Sigmoid colon (tissue), 7 donors: Measurements from ENCODE around the gene CD99L2. TPM values are rescaled to one million over a fixed set of nuclear protein-coding genes. Genes with fewer than 3 reads are reported as not detected.
"Not testable (repeated sequence)": the region's sequence is repeated elsewhere in the genome, so short reads cannot be mapped to it uniquely, and the experiment has no call there.

ENCODE experiments used
- DNase-seq: peaks from one replicate; pipeline ENCODE4 v3.0.0-alpha.2; 2019
- H3K27ac ChIP-seq, 4 donors: fragments of 200-600 bp; sonication (generic); one replicate each; pipeline ENCODE4 v1.5.1; 2016 to 2019; ENCODE audit warnings: mild to moderate bottlenecking in 1 of 4
- H3K27me3 ChIP-seq, 3 donors: fragments of 200-600 bp; sonication (generic); one replicate each; pipeline ENCODE4 v1.5.1; 2019; ENCODE audit warnings: mild to moderate bottlenecking in 1 of 3
- H3K36me3 ChIP-seq, 4 donors: fragments of 200-600 bp; sonication (generic); one replicate each; pipeline ENCODE4 v1.5.1; 2016 to 2019
- H3K4me1 ChIP-seq, 4 donors: fragments of 200-600 bp; sonication (generic); one replicate each; pipeline ENCODE4 v1.5.1; 2017 to 2019
- H3K4me3 ChIP-seq, 4 donors: fragments of 200-600 bp; sonication (generic); one replicate each; pipeline ENCODE4 v1.5.1; 2017 to 2019; ENCODE audit warnings: mild to moderate bottlenecking in 2 of 4, moderate library complexity in 1 of 4
- H3K9me3 ChIP-seq, 4 donors: fragments of 200-600 bp in 3 of 4; sonication (generic) in 3 of 4; one replicate each; pipeline versions ENCODE4 v1.5.1 to v1.6.1; 2013 to 2019
- EP300 ChIP-seq, 4 donors: sonication (generic); formaldehyde crosslinking; IDR thresholded peaks; one replicate each; pipeline ENCODE4 v1.6.1; 2017; ENCODE audit warnings: antibody characterized with exemption in 4 of 4
- POLR2A ChIP-seq, 2 donors: fragments of 450-650 bp; IDR thresholded peaks; one replicate each; pipeline ENCODE4 v1.6.1; 2016; ENCODE audit warnings: antibody characterized with exemption in 2 of 2, mild to moderate bottlenecking in 2 of 2, moderate library complexity in 2 of 2
- POLR2AphosphoS5 ChIP-seq, 4 donors: sonication (generic); formaldehyde crosslinking; IDR thresholded peaks; one replicate each; pipeline ENCODE4 v1.6.1; 2017; ENCODE audit warnings: antibody characterized with exemption in 4 of 4
- WGBS, 2 donors: extraction: QIAGEN DNeasy Blood & Tissue Kit; methylation state at CpG; one replicate each; pipeline ENCODE4 v1.1.7; 2013; 5-methylcytosine and 5-hydroxymethylcytosine counted together
- intact Hi-C: fragments of 100-400 bp; cut with DNase I; formaldehyde crosslinking; loops from one replicate; pipeline ENCODE4 v1.15.1; 2023
- polyA plus RNA-seq, 3 donors: library from polyadenylated mRNA; stranded (reverse); fragments of 200-250 nt; gene quantifications; one replicate each; pipeline ENCODE4 v1.2.3, GENCODE V29; 2013
- total RNA-seq, 4 donors: library from RNA; depleted of rRNA; stranded (reverse); fragments of >200 nt; gene quantifications; one replicate each; pipeline ENCODE4 v1.1.0, GENCODE V29; 2016
- TF ChIP-seq, protein P1 (sequence below), 4 experiments: fragments of 450-650 bp in 3 of 4; fragments of 200-600 bp in 1 of 4; IDR thresholded peaks; one replicate each; pipeline ENCODE4 v1.5.1; 2016 to 2019; ENCODE audit warnings: antibody characterized with exemption in 4 of 4, mild to moderate bottlenecking in 3 of 4, moderate library complexity in 2 of 4
- donor health status: healthy with polysubstance abuse.
- donor health status: Bipolar disorder and iron deficiency.
- donor health status: healthy.

Gene CD99L2
- total and polyA plus RNA-seq, 7 donors = 4.8 to 62.6 (median 55.8) TPM

DNA sequence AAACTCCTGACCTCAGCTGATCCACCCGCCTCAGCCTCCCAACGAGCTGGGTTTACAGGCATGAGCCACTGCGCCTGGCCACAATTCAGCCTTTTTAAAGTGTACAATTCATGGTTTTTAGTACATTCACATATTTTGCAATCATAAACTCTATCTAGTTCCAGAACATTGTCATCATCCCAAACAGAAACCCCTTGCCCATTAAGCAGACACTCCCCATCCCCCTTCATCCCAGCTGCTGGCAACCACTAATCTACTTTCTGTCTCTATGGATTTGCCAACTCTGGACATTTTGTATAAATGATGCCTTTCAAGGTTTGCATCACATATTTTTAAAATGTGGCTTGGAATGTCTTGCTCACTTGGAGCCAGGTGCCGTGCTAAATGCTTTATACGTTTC, 4.5 kb downstream of the CD99L2 start:
- intact Hi-C loops = no loop called here
- WGBS, 2 donors = 95 to 96% methylated on average over 5 of the region's 5 CpGs
- Histone ChIP-seq H3K27me3 (no peaks in the 10 kb centered on the region), H3K27ac (no peak overlapping the region), H3K4me3 (no peak overlapping the region), H3K9me3 (no peaks in the 10 kb centered on the region), H3K36me3 (no peaks in the 10 kb centered on the region), H3K4me1 (peaks cover 0 to 7% (median 0%) of the 10 kb centered on the region in 4 donors)
- no peak for DNase-seq
- TF ChIP-seq, protein P1, sequence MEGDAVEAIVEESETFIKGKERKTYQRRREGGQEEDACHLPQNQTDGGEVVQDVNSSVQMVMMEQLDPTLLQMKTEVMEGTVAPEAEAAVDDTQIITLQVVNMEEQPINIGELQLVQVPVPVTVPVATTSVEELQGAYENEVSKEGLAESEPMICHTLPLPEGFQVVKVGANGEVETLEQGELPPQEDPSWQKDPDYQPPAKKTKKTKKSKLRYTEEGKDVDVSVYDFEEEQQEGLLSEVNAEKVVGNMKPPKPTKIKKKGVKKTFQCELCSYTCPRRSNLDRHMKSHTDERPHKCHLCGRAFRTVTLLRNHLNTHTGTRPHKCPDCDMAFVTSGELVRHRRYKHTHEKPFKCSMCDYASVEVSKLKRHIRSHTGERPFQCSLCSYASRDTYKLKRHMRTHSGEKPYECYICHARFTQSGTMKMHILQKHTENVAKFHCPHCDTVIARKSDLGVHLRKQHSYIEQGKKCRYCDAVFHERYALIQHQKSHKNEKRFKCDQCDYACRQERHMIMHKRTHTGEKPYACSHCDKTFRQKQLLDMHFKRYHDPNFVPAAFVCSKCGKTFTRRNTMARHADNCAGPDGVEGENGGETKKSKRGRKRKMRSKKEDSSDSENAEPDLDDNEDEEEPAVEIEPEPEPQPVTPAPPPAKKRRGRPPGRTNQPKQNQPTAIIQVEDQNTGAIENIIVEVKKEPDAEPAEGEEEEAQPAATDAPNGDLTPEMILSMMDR (IDR thresholded peaks at IDR 0.05) = no peak
- TF ChIP-seq EP300 (IDR thresholded peaks at IDR 0.05) = no peak
- TF ChIP-seq POLR2AphosphoS5 (IDR thresholded peaks at IDR 0.05) = no peak
- TF ChIP-seq POLR2A (IDR thresholded peaks at IDR 0.05) = no peak

DNA sequence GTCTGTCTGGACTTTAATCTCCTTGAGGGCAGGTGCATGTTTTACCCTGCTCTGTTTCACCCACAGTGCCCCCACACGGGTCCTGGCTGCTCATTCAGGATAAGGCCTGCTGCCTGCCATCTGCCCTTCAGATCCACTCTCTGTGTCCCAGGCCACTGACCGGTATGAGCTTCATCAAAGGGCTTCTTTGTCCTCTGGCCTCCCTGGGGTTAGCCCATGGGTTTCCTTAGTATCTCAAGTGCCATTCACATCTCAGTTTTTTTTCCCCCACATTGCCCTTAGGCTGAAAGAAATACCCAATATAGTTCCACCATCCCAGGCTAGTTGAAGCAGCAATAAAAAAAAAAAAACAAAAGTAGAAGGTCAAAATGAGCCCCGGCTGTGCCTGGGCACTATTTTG, 9.3 kb downstream of the CD99L2 start:
- no peak for DNase-seq
- no peak overlapping the region for H3K27ac ChIP-seq
- H3K9me3 ChIP-seq = no peaks in the 10 kb centered on the region
- WGBS, 2 donors = 83 to 91% methylated on average over 3 of the region's 3 CpGs
- intact Hi-C loops = no loop called here
- no peaks in the 10 kb centered on the region for H3K36me3 ChIP-seq
- TF ChIP-seq EP300 (IDR thresholded peaks at IDR 0.05) = no peak
- no peak for TF ChIP-seq POLR2A (IDR thresholded peaks at IDR 0.05)
- TF ChIP-seq POLR2AphosphoS5 (IDR thresholded peaks at IDR 0.05) = no peak
- TF ChIP-seq, protein P1 (IDR thresholded peaks at IDR 0.05) = no peak
- no peak overlapping the region for H3K4me3 ChIP-seq
- H3K4me1 ChIP-seq = no peaks in the 10 kb centered on the region
- no peaks in the 10 kb centered on the region for H3K27me3 ChIP-seq

DNA sequence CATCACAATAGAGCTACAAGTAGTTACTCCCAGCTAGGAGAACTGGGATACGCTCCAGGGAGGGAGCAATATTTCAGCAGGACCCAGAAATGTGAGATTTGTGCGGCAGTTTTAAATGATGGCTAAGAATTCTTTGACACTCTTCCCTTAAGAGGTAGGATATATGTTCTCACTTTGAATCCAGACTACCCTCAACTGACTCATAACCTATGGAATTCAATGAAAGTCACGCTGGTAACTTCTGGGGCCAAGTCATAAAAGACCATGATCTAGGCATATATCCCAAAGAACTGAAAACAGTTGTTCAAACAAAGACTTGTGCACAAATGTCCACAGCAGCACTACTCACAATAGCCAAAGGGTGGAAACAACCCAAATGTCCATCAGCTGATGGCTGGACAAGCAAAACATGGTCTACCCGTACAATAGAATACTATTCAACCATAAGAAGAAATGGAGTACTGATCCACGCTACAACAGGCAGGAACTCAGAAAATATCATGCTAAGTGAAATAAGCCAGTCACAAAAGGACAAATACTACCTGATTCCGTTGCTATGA, 10.5 kb downstream of the CD99L2 start:
- Histone ChIP-seq H3K27ac (no peak overlapping the region), H3K27me3 (no peaks in the 10 kb centered on the region), H3K36me3 (no peaks in the 10 kb centered on the region), H3K4me3 (no peak overlapping the region), H3K4me1 (no peaks in the 10 kb centered on the region), H3K9me3 (no peaks in the 10 kb centered on the region)
- TF ChIP-seq, protein P1 (IDR thresholded peaks at IDR 0.05) = no peak
- no peak for TF ChIP-seq POLR2A (IDR thresholded peaks at IDR 0.05)
- 97 to 99% methylated on average over 6 of the region's 6 CpGs for WGBS, 2 donors
- DNase-seq = no peak
- intact Hi-C loops = no loop called here

DNA sequence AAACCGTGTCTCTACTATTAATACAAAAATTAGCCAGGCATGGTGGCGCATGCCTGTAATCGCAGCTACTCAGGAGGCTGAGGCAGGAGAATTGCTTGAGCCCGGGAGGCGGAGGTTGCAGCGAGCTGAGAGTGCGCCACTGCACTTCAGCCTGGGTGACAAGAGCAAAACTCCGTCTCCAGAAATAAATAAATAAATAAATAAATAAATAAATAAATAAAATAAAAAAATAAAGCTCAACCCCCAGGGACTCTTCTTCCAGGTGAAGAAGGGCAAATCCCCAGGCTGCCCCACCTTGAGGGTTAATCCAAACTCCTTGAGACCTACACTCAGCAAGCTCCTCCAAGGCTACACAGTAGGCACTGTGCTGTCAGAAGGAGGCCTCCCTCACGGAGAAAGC, 11.2 kb downstream of the CD99L2 start:
- H3K9me3 ChIP-seq, H3K27ac ChIP-seq, intact Hi-C loops, H3K4me3 ChIP-seq, DNase-seq, H3K27me3 ChIP-seq, H3K4me1 ChIP-seq, H3K36me3 ChIP-seq: not testable (repeated sequence)
- WGBS, 2 donors = 97 to 99% methylated on average over 9 of the region's 9 CpGs

DNA sequence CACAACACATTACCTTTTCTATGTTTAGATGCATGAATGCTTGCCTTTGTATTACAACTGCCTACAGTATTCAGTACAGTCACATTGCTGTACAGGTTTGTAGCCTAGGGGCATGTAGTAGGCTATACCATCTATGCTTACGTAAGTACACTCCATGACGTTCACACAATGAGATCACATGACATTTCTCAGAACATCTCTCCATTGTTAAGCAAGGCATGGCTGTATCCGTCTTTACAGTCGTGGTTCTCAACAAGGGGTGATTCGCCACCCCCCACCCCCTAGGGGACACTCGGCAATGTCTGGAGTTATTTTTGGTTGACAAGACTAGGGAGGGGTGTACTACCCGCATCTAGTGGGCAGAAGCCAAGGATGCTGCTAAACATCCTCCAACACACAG, 12.1 kb downstream of the CD99L2 start:
- Histone ChIP-seq H3K36me3 (no peaks in the 10 kb centered on the region), H3K4me3 (no peak overlapping the region), H3K27ac (no peak overlapping the region), H3K9me3 (no peaks in the 10 kb centered on the region), H3K4me1 (peaks cover 0 to under 1% (median 0%) of the 10 kb centered on the region in 4 donors), H3K27me3 (no peaks in the 10 kb centered on the region)
- no peak for TF ChIP-seq EP300 (IDR thresholded peaks at IDR 0.05)
- no peak for TF ChIP-seq POLR2AphosphoS5 (IDR thresholded peaks at IDR 0.05)
- TF ChIP-seq POLR2A (IDR thresholded peaks at IDR 0.05) = no peak
- TF ChIP-seq, protein P1 (IDR thresholded peaks at IDR 0.05) = no peak
- no peak for DNase-seq
- 96 to 97% methylated on average over 7 of the region's 7 CpGs for WGBS, 2 donors
- intact Hi-C loops = no loop called here
